Sigmoid colon (tissue), 7 donors: ENCODE measurements around the gene CFP. TPM values are rescaled to one million over a fixed set of nuclear protein-coding genes. Genes with fewer than 3 reads are reported as not detected.
"Not testable (repeated sequence)": the region's sequence is repeated elsewhere in the genome, so short reads cannot be mapped to it uniquely, and the experiment has no call there.

Source experiments
- DNase-seq: peaks from one replicate; pipeline ENCODE4 v3.0.0-alpha.2; 2019
- H3K27ac ChIP-seq, 4 donors: fragments of 200-600 bp; sonication (generic); one replicate each; pipeline ENCODE4 v1.5.1; 2016 to 2019; ENCODE audit warnings: mild to moderate bottlenecking in 1 of 4
- H3K27me3 ChIP-seq, 3 donors: fragments of 200-600 bp; sonication (generic); one replicate each; pipeline ENCODE4 v1.5.1; 2019; ENCODE audit warnings: mild to moderate bottlenecking in 1 of 3
- H3K36me3 ChIP-seq, 4 donors: fragments of 200-600 bp; sonication (generic); one replicate each; pipeline ENCODE4 v1.5.1; 2016 to 2019
- H3K4me1 ChIP-seq, 4 donors: fragments of 200-600 bp; sonication (generic); one replicate each; pipeline ENCODE4 v1.5.1; 2017 to 2019
- H3K4me3 ChIP-seq, 4 donors: fragments of 200-600 bp; sonication (generic); one replicate each; pipeline ENCODE4 v1.5.1; 2017 to 2019; ENCODE audit warnings: mild to moderate bottlenecking in 2 of 4, moderate library complexity in 1 of 4
- H3K9me3 ChIP-seq, 4 donors: fragments of 200-600 bp in 3 of 4; sonication (generic) in 3 of 4; one replicate each; pipeline versions ENCODE4 v1.5.1 to v1.6.1; 2013 to 2019
- CTCF ChIP-seq, 4 experiments: fragments of 450-650 bp in 3 of 4; fragments of 200-600 bp in 1 of 4; IDR thresholded peaks; one replicate each; pipeline ENCODE4 v1.5.1; 2016 to 2019; ENCODE audit warnings: antibody characterized with exemption in 4 of 4, mild to moderate bottlenecking in 3 of 4, moderate library complexity in 2 of 4
- EP300 ChIP-seq, 4 donors: sonication (generic); formaldehyde crosslinking; IDR thresholded peaks; one replicate each; pipeline ENCODE4 v1.6.1; 2017; ENCODE audit warnings: antibody characterized with exemption in 4 of 4
- POLR2A ChIP-seq, 2 donors: fragments of 450-650 bp; IDR thresholded peaks; one replicate each; pipeline ENCODE4 v1.6.1; 2016; ENCODE audit warnings: antibody characterized with exemption in 2 of 2, mild to moderate bottlenecking in 2 of 2, moderate library complexity in 2 of 2
- POLR2AphosphoS5 ChIP-seq, 4 donors: sonication (generic); formaldehyde crosslinking; IDR thresholded peaks; one replicate each; pipeline ENCODE4 v1.6.1; 2017; ENCODE audit warnings: antibody characterized with exemption in 4 of 4
- WGBS, 2 donors: extraction: QIAGEN DNeasy Blood & Tissue Kit; methylation state at CpG; one replicate each; pipeline ENCODE4 v1.1.7; 2013; 5-methylcytosine and 5-hydroxymethylcytosine counted together
- intact Hi-C: fragments of 100-400 bp; cut with DNase I; formaldehyde crosslinking; loops from one replicate; pipeline ENCODE4 v1.15.1; 2023
- polyA plus RNA-seq, 3 donors: library from polyadenylated mRNA; stranded (reverse); fragments of 200-250 nt; gene quantifications; one replicate each; pipeline ENCODE4 v1.2.3, GENCODE V29; 2013
- total RNA-seq, 4 donors: library from RNA; depleted of rRNA; stranded (reverse); fragments of >200 nt; gene quantifications; one replicate each; pipeline ENCODE4 v1.1.0, GENCODE V29; 2016
- donor health status: healthy with polysubstance abuse.
- donor health status: Bipolar disorder and iron deficiency.
- donor health status: healthy.

The CFP gene
- total and polyA plus RNA-seq, 7 donors = 3.0 to 14.3 (median 7.0) TPM

- intact Hi-C loops = no loop called here
- no peak for DNase-seq
- Histone ChIP-seq H3K36me3 (no peaks in the 10 kb centered on the region), H3K27ac (no peak overlapping the region), H3K4me3 (no peak overlapping the region), H3K9me3 (no peaks in the 10 kb centered on the region), H3K4me1 (no peaks in the 10 kb centered on the region), H3K27me3 (no peaks in the 10 kb centered on the region)
- TF ChIP-seq POLR2A (IDR thresholded peaks at IDR 0.05) (no peak), EP300 (IDR thresholded peaks at IDR 0.05) (no peak), CTCF (IDR thresholded peaks at IDR 0.05) (no peak), POLR2AphosphoS5 (IDR thresholded peaks at IDR 0.05) (no peak)
- 41 to 69% methylated on average over 9 of the region's 9 CpGs for WGBS, 2 donors
These were observed 24.7 kb downstream of the CFP start for GRCh38 chrX:47605024-47605423.

GRCh38 chrX:47603125-47603524 lies 26.6 kb downstream of the CFP start:
- WGBS, 2 donors = 96 to 98% methylated on average over 4 of the region's 4 CpGs
- H3K9me3 ChIP-seq, DNase-seq, intact Hi-C loops, H3K4me1 ChIP-seq, H3K4me3 ChIP-seq, H3K27me3 ChIP-seq, H3K36me3 ChIP-seq, H3K27ac ChIP-seq: not testable (repeated sequence)

- WGBS, 2 donors = 89 to 91% methylated on average over 3 of the region's 3 CpGs
- TF ChIP-seq POLR2AphosphoS5 (IDR thresholded peaks at IDR 0.05) (no peak), POLR2A (IDR thresholded peaks at IDR 0.05) (no peak), CTCF (IDR thresholded peaks at IDR 0.05) (no peak), EP300 (IDR thresholded peaks at IDR 0.05) (no peak)
- Histone ChIP-seq H3K36me3 (no peaks in the 10 kb centered on the region), H3K27me3 (no peaks in the 10 kb centered on the region), H3K27ac (no peak overlapping the region), H3K4me3 (no peak overlapping the region), H3K4me1 (no peaks in the 10 kb centered on the region), H3K9me3 (peaks cover 0 to 3% (median 0%) of the 10 kb centered on the region in 4 donors)
- DNase-seq = no peak
- intact Hi-C loops = no loop called here
These were observed 32.5 kb downstream of the CFP start for GRCh38 chrX:47597222-47597621.

GRCh38 chrX:47596256-47596655 lies 33.5 kb downstream of the CFP start:
- Histone ChIP-seq H3K27me3 (no peaks in the 10 kb centered on the region), H3K36me3 (no peaks in the 10 kb centered on the region), H3K9me3 (peaks cover 0 to 3% (median 0%) of the 10 kb centered on the region in 4 donors), H3K4me3 (no peak overlapping the region), H3K27ac (no peak overlapping the region), H3K4me1 (no peaks in the 10 kb centered on the region)
- 84% methylated on average over 2 of the region's 2 CpGs for WGBS, 2 donors
- no peak for TF ChIP-seq EP300 (IDR thresholded peaks at IDR 0.05)
- no peak for TF ChIP-seq POLR2A (IDR thresholded peaks at IDR 0.05)
- no peak for TF ChIP-seq POLR2AphosphoS5 (IDR thresholded peaks at IDR 0.05)
- TF ChIP-seq CTCF (IDR thresholded peaks at IDR 0.05) = no peak
- DNase-seq = no peak
- intact Hi-C loops = no loop called here

GRCh38 chrX:47595716-47596251 lies 33.9 kb downstream of the CFP start:
- no peak for TF ChIP-seq CTCF (IDR thresholded peaks at IDR 0.05)
- TF ChIP-seq POLR2AphosphoS5 (IDR thresholded peaks at IDR 0.05) = no peak
- no peak for TF ChIP-seq POLR2A (IDR thresholded peaks at IDR 0.05)
- TF ChIP-seq EP300 (IDR thresholded peaks at IDR 0.05) = no peak
- H3K4me1 ChIP-seq = no peaks in the 10 kb centered on the region
- peaks cover 0 to 3% (median 0%) of the 10 kb centered on the region in 4 donors for H3K9me3 ChIP-seq
- no peaks in the 10 kb centered on the region for H3K27me3 ChIP-seq
- WGBS, 2 donors = 58 to 65% methylated on average over 1 of the region's 1 CpG
- intact Hi-C loops = no loop called here
- no peak overlapping the region for H3K4me3 ChIP-seq
- H3K36me3 ChIP-seq = no peaks in the 10 kb centered on the region
- no peak for DNase-seq
- H3K27ac ChIP-seq = no peak overlapping the region
